GF-D8 (cell line): ENCODE data around the gene VASP.
"Not testable (repeated sequence)": the region's sequence is repeated elsewhere in the genome, so short reads cannot be mapped to it uniquely, and the experiment has no call there.

Source experiments
- DNase-seq: peaks from one replicate; lab custom pipeline; 2025; lab: John Stamatoyannopoulos, UW

VASP gene

GRCh38 chr19:45497791-45498190 lies 9.5 kb upstream of the VASP start:
- DNase-seq: no peak

- DNase-seq: no peak
Observed at GRCh38 chr19:45498411-45499195, 8.7 kb upstream of the VASP start, which contains the start of gene PPM1N. TSS of gene PPM1N (plus strand) at chr19:45498443. CDS start at chr19:45498473, 30 bp downstream.

GRCh38 chr19:45499196-45500180 lies 7.8 kb upstream of the VASP start:
- peak; percentile 70 for DNase-seq

- no peak for DNase-seq
Observed at GRCh38 chr19:45500918-45501729, 6.2 kb upstream of the VASP start.

GRCh38 chr19:45501730-45502014 lies 5.6 kb upstream of the VASP start:
- no peak for DNase-seq

GRCh38 chr19:45502111-45502510 lies 5.2 kb upstream of the VASP start:
- DNase-seq: no peak

GRCh38 chr19:45503909-45504308 lies 3.4 kb upstream of the VASP start:
- DNase-seq: no peak

- DNase-seq: no peak
Observed at GRCh38 chr19:45505151-45505995, 1.9 kb upstream of the VASP start.

GRCh38 chr19:45505996-45506245 lies 1.4 kb upstream of the VASP start:
- DNase-seq: no peak

- DNase-seq: peak; percentile 73
Observed at GRCh38 chr19:45506246-45506988, 862 bp upstream of the VASP start.

- DNase-seq: no peak
Observed at GRCh38 chr19:45507872-45508416, 665 bp downstream of the VASP start.

GRCh38 chr19:45508417-45508860 lies 1.2 kb downstream of the VASP start:
- DNase-seq: no peak

- peak; percentile 85 for DNase-seq
Observed at GRCh38 chr19:45508861-45509691, 1.8 kb downstream of the VASP start.

- no peak for DNase-seq
Observed at GRCh38 chr19:45509692-45510015, 2.4 kb downstream of the VASP start.

GRCh38 chr19:45510352-45510751 lies 3.1 kb downstream of the VASP start:
- not testable (repeated sequence) for DNase-seq

- no peak for DNase-seq
Observed at GRCh38 chr19:45511074-45511473, 3.8 kb downstream of the VASP start.

GRCh38 chr19:45512881-45513483 lies 5.7 kb downstream of the VASP start:
- DNase-seq: no peak

GRCh38 chr19:45514376-45515051 lies 7.2 kb downstream of the VASP start:
- DNase-seq: peak; percentile 72
